ENCODE measurements around the gene SYVN1. TPM values are rescaled to one million over a fixed set of nuclear protein-coding genes. Genes with fewer than 3 reads are reported as not detected.

The SYVN1 gene
- total RNA-seq, 1 experiment from 2014 or later: 51.5 TPM

DNA sequence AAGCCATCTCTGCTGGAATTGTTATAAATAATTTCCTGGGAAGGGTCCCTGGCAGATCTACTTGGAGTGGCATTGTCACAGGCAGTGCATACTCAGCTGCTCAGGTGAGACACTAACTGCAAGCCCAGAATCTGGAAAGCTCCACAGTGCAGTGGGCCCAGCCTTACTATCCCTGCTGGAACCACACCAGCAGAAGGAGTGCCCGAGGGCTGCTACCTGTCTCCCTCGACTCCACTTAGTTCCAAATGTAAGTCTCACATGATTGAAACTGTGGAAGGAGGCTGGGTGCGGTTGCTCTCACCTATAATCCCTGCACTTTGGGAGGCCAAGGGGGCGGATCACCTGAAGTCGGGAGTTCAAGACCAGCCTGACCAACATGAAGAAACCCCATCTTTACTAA, 14.3 kb upstream of the SYVN1 start:
- H3K27me3 ChIP-seq (ENCODE audit: insufficient read depth, low read depth): no peaks in the 10 kb centered on the region
- H3K79me2 ChIP-seq (ENCODE audit: low read depth): no peaks in the 10 kb centered on the region
- no peaks in the 10 kb centered on the region for H3K9me3 ChIP-seq (ENCODE audit: insufficient read depth, low read depth)
- no peak overlapping the region for H3K4me3 ChIP-seq
- ChIA-PET POLR2A (ENCODE audit: unreplicated experiment) (interaction anchor here (0.6 kb wide), 1 partner anchor 239 kb away, joined by 3 read pairs; no protein-coding TSS in a partner anchor), CTCF (no interaction called here)
- TF ChIP-seq CTCF (conservative IDR thresholded peaks at IDR 0.05): no peak
- TF ChIP-seq EZH2 (IDR thresholded peaks at IDR 0.05; ENCODE audit: low read depth): no peak
- H3K36me3 ChIP-seq (ENCODE audit: low read depth): no peaks in the 10 kb centered on the region
- H3K4me2 ChIP-seq: no peak overlapping the region
- no peak overlapping the region for H3K27ac ChIP-seq
- H3K9me2 ChIP-seq (ENCODE audit: insufficient read depth): no peaks in the 10 kb centered on the region
- H4K20me1 ChIP-seq (ENCODE audit: insufficient read depth): no peaks in the 10 kb centered on the region
- H3F3A ChIP-seq (ENCODE audit: insufficient read depth, low read depth): peaks cover 53% of the 10 kb centered on the region
- BruUV-seq (replicated peaks): no TSS peak
- intact Hi-C loops (cut with micrococcal nuclease; ENCODE audit: unreplicated experiment): no loop called here
- no peak for DNase-seq
- peaks cover 39% of the 10 kb centered on the region for H3K4me1 ChIP-seq (replicated peaks; ENCODE audit: insufficient read depth)
- no peak overlapping the region for H2AFZ ChIP-seq

DNA sequence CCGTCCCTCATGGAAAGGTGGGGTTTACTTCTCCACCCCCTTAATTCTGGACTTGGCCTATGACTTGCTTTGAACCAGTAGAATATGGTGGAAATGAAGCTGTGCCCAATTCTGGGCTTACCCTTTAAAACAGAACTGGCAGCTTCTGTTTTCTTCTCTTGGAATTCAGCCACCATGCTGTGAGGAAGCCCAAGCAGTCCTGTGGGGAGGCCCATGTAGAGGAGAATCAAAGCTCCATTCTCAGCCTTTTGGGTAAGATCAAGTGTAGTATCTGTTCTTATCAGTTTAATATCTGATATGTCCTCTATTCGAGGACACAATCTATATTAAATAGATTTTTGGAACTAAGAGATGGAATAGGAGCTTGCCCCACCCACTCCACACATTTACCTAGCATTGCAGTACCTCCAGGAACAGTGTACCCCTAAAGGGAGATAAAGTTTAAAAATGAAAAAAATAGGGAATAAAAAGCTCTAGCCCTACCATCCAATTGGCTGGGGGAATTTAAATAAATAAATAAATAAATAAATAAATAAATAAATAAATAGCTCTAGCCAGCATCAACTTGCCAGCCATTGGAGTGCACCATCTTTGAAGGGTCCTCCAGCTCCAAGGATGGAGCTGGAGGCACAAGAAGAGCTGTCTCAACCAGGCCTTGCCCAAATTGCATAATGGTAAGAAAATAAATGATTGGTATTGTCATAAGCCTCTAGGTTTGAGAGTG, 13.2 kb upstream of the SYVN1 start:
- no peak for DNase-seq
- TF ChIP-seq EZH2 (IDR thresholded peaks at IDR 0.05; ENCODE audit: low read depth) (no peak), CTCF (conservative IDR thresholded peaks at IDR 0.05) (no peak)
- no peaks in the 10 kb centered on the region for H3K9me3 ChIP-seq (ENCODE audit: insufficient read depth, low read depth)
- no peaks in the 10 kb centered on the region for H4K20me1 ChIP-seq (ENCODE audit: insufficient read depth)
- H3K4me2 ChIP-seq: no peak overlapping the region
- no peaks in the 10 kb centered on the region for H3K27me3 ChIP-seq (ENCODE audit: insufficient read depth, low read depth)
- CTCF ChIA-PET: interaction anchor here (0.6 to 1.3 kb wide), 2 partner anchors 12 to 175 kb away, joined by 5 to 12 read pairs; no protein-coding TSS in a partner anchor
- no peaks in the 10 kb centered on the region for H3K9me2 ChIP-seq (ENCODE audit: insufficient read depth)
- H3K4me3 ChIP-seq: no peak overlapping the region
- no peaks in the 10 kb centered on the region for H3K36me3 ChIP-seq (ENCODE audit: low read depth)
- BruUV-seq (replicated peaks): no TSS peak
- H3F3A ChIP-seq (ENCODE audit: insufficient read depth, low read depth): peaks cover 41% of the 10 kb centered on the region
- POLR2A ChIA-PET (ENCODE audit: unreplicated experiment): interaction anchor here (0.6 to 0.7 kb wide), 3 partner anchors 12 to 71 kb away, joined by 3 to 5 read pairs (median 4); no protein-coding TSS in a partner anchor
- no peaks in the 10 kb centered on the region for H3K79me2 ChIP-seq (ENCODE audit: low read depth)
- no peak overlapping the region for H2AFZ ChIP-seq
- H3K4me1 ChIP-seq (replicated peaks; ENCODE audit: insufficient read depth): peaks cover 29% of the 10 kb centered on the region
- intact Hi-C loops (cut with micrococcal nuclease; ENCODE audit: unreplicated experiment): no loop called here
- H3K27ac ChIP-seq: no peak overlapping the region

GRCh38 chr11:65141896-65142494, 7.7 kb upstream of the SYVN1 start:
- H3K4me2 ChIP-seq: no peak overlapping the region
- no TSS peak for BruUV-seq (replicated peaks)
- DNase-seq: no peak

More at GRCh38 chr11:65141896-65142494, 7.7 kb upstream of the SYVN1 start:
- TF ChIP-seq EZH2 (IDR thresholded peaks at IDR 0.05; ENCODE audit: low read depth): no peak
- TF ChIP-seq CTCF (conservative IDR thresholded peaks at IDR 0.05): no peak
- Histone ChIP-seq H3K79me2 (ENCODE audit: low read depth) (no peaks in the 10 kb centered on the region), H3F3A (ENCODE audit: insufficient read depth, low read depth) (peaks cover 15% of the 10 kb centered on the region; the same call in 1 of the 2 replicates), H3K27me3 (ENCODE audit: insufficient read depth, low read depth) (no peaks in the 10 kb centered on the region), H2AFZ (no peak overlapping the region), H4K20me1 (ENCODE audit: insufficient read depth) (no peaks in the 10 kb centered on the region), H3K36me3 (ENCODE audit: low read depth) (no peaks in the 10 kb centered on the region), H3K9me3 (ENCODE audit: insufficient read depth, low read depth) (no peaks in the 10 kb centered on the region), H3K9me2 (ENCODE audit: insufficient read depth) (no peaks in the 10 kb centered on the region), H3K27ac (no peak overlapping the region), H3K4me3 (no peak overlapping the region), H3K4me1 (replicated peaks; ENCODE audit: insufficient read depth) (no peaks in the 10 kb centered on the region)
- POLR2A ChIA-PET (ENCODE audit: unreplicated experiment): no interaction called here
- CTCF ChIA-PET: no interaction called here
- intact Hi-C loops (cut with micrococcal nuclease; ENCODE audit: unreplicated experiment): no loop called here
